Astrocyte (in vitro differentiated cells and primary cell): ENCODE data around the gene NUDT16L1. TPM values are rescaled to one million over a fixed set of nuclear protein-coding genes. Genes with fewer than 3 reads are reported as not detected.

ENCODE experiments used
- DNase-seq: peaks from one replicate; pipeline ENCODE4 v3.0.0-alpha.2; 2010; ENCODE audit warnings: low read depth
- FAIRE-seq: peaks from 2 replicates; lab custom pipeline; 2011; peaks lifted over from hg19 to GRCh38; lab: Jason Lieb, UNC
- H2AFZ ChIP-seq: 2 replicates; pipeline ENCODE4 v1.6.0; 2012; ENCODE audit warnings: low read depth, low read length, inconsistent platforms
- H3K27ac ChIP-seq: 2 replicates; pipeline ENCODE4 v1.5.1; 2011; ENCODE audit warnings: low read depth, low read length, inconsistent platforms
- H3K27me3 ChIP-seq: 2 replicates; pipeline ENCODE4 v1.6.0; 2011; ENCODE audit warnings: low read length, inconsistent platforms; ENCODE audit not compliant: insufficient read depth
- H3K36me3 ChIP-seq: 2 replicates; pipeline ENCODE4 v1.5.1; 2011; ENCODE audit warnings: low read length, inconsistent platforms; ENCODE audit not compliant: insufficient read depth
- H3K4me1 ChIP-seq: 2 replicates; pipeline ENCODE4 v1.5.1; 2011; ENCODE audit warnings: low read length, inconsistent platforms; ENCODE audit not compliant: insufficient read depth
- H3K4me2 ChIP-seq: 2 replicates; pipeline ENCODE4 v1.6.0; 2012; ENCODE audit warnings: low read length, inconsistent platforms
- H3K4me3 ChIP-seq: 2 replicates; pipeline ENCODE4 v1.5.1; 2011; ENCODE audit warnings: low read depth, mild to moderate bottlenecking, low read length, inconsistent platforms; ENCODE audit not compliant: insufficient read depth
- H3K79me2 ChIP-seq: 2 replicates; pipeline ENCODE4 v1.6.0; 2012; ENCODE audit warnings: mild to moderate bottlenecking, low read length, inconsistent platforms; ENCODE audit not compliant: insufficient read depth
- H3K9ac ChIP-seq: 2 replicates; pipeline ENCODE4 v1.6.0; 2012; ENCODE audit warnings: mild to moderate bottlenecking, low read length, inconsistent platforms
- H3K9me3 ChIP-seq: 2 replicates; pipeline ENCODE4 v1.5.1; 2012; ENCODE audit warnings: low read depth, mild to moderate bottlenecking, low read length, inconsistent platforms; ENCODE audit not compliant: insufficient read depth
- H4K20me1 ChIP-seq: 2 replicates; pipeline ENCODE4 v1.6.0; 2012; ENCODE audit warnings: low read length, inconsistent platforms; ENCODE audit not compliant: insufficient read depth
- H3K27ac Mint-ChIP-seq: one replicate; pipeline ENCODE4 v1.8.0; 2021; ENCODE audit warnings: mild to moderate bottlenecking, mixed read lengths; ENCODE audit not compliant: unreplicated experiment
- H3K27me3 Mint-ChIP-seq: one replicate; pipeline ENCODE4 v1.8.0; 2021; ENCODE audit warnings: low read depth, mixed read lengths; ENCODE audit not compliant: unreplicated experiment
- H3K36me3 Mint-ChIP-seq: one replicate; pipeline ENCODE4 v1.8.0; 2021; ENCODE audit warnings: low read depth, mixed read lengths; ENCODE audit not compliant: unreplicated experiment
- H3K4me1 Mint-ChIP-seq: one replicate; pipeline ENCODE4 v1.8.0; 2021; ENCODE audit warnings: low read depth, mixed read lengths; ENCODE audit not compliant: unreplicated experiment
- H3K4me3 Mint-ChIP-seq: one replicate; pipeline ENCODE4 v1.8.0; 2021; ENCODE audit warnings: mild to moderate bottlenecking, moderate library complexity, mixed read lengths; ENCODE audit not compliant: unreplicated experiment
- H3K9me3 Mint-ChIP-seq: one replicate; pipeline ENCODE4 v1.8.0; 2021; ENCODE audit warnings: mild to moderate bottlenecking, mixed read lengths; ENCODE audit not compliant: unreplicated experiment
- EZH2 ChIP-seq: IDR thresholded peaks from 2 replicates; pipeline ENCODE4 v1.6.1; 2012; ENCODE audit warnings: mild to moderate bottlenecking, low read length, inconsistent platforms; ENCODE audit not compliant: insufficient read depth
- total RNA-seq: library from RNA; stranded (reverse); gene quantifications from 2 replicates; pipeline ENCODE4 v1.2.1, GENCODE V29; 2021
- TF ChIP-seq, protein P1 (sequence below): IDR thresholded peaks from 2 replicates; pipeline ENCODE4 v1.5.1; 2011; ENCODE audit warnings: low read depth, mild to moderate bottlenecking, inconsistent platforms, low read length, moderate library complexity; ENCODE audit not compliant: insufficient read depth

Gene NUDT16L1
- total RNA-seq, 1 donor from 2014 or later: 42.2 TPM

DNA sequence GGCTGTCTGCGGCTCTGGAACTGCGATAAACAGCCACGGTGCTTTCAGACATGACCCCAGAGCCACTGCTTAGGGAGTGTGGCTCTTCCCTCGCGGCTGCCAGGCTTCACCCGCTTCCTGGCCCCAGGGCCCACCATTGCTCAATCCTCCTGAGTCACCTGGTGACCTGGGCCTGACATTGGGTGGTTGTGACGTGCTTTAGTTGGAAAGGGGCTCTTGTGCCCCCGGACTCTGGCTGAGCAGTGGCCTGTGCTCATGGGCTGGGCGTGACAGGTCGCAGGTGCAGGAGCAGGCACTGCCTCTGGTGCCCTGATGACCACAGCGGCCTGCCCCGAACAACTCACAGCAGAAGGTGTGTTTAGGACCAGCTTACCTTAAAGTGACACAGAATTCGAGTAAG, 8.6 kb upstream of the NUDT16L1 start:
- no peak overlapping the region for H3K27ac Mint-ChIP-seq
- no peaks in the 10 kb centered on the region for H3K79me2 ChIP-seq
- H3K27me3 ChIP-seq: no peaks in the 10 kb centered on the region
- no peaks in the 10 kb centered on the region for H3K4me1 ChIP-seq
- no peaks in the 10 kb centered on the region for H3K9me3 Mint-ChIP-seq
- no peaks in the 10 kb centered on the region for H3K36me3 ChIP-seq
- H4K20me1 ChIP-seq: peaks cover 30% of the 10 kb centered on the region
- H3K4me2 ChIP-seq: no peak overlapping the region
- H3K9ac ChIP-seq: no peak overlapping the region
- DNase-seq (no peak), FAIRE-seq (no peak)
- no peaks in the 10 kb centered on the region for H3K4me1 Mint-ChIP-seq
- H3K9me3 ChIP-seq: no peaks in the 10 kb centered on the region
- no peak for TF ChIP-seq EZH2
- TF ChIP-seq, protein P1, sequence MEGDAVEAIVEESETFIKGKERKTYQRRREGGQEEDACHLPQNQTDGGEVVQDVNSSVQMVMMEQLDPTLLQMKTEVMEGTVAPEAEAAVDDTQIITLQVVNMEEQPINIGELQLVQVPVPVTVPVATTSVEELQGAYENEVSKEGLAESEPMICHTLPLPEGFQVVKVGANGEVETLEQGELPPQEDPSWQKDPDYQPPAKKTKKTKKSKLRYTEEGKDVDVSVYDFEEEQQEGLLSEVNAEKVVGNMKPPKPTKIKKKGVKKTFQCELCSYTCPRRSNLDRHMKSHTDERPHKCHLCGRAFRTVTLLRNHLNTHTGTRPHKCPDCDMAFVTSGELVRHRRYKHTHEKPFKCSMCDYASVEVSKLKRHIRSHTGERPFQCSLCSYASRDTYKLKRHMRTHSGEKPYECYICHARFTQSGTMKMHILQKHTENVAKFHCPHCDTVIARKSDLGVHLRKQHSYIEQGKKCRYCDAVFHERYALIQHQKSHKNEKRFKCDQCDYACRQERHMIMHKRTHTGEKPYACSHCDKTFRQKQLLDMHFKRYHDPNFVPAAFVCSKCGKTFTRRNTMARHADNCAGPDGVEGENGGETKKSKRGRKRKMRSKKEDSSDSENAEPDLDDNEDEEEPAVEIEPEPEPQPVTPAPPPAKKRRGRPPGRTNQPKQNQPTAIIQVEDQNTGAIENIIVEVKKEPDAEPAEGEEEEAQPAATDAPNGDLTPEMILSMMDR: no peak
- H3K36me3 Mint-ChIP-seq: peaks cover 5% of the 10 kb centered on the region
- no peak overlapping the region for H3K27ac ChIP-seq
- H3K4me3 Mint-ChIP-seq: no peak overlapping the region
- no peak overlapping the region for H2AFZ ChIP-seq
- no peak overlapping the region for H3K4me3 ChIP-seq
- H3K27me3 Mint-ChIP-seq: no peaks in the 10 kb centered on the region

DNA sequence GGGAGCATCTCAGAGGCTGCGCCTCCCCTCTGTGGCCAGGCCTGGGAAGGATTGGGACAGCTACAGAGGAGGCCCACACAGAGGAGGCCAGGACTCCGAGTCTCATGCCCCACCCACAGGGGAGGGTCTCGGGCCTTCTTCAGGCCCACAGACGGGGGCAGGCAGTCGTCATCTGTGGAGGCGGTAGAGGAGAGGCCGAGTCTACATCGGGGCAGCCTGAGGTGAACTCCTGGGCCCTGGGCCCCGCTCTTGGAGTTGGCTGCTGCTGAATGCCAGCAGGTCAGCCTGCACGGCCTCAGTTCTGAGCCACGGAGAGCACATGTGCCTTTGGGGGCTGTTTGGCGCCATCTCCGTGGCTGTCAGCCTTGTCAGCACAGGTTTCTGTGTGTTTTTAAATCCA, 8.1 kb upstream of the NUDT16L1 start:
- Histone ChIP-seq H3K36me3 (no peaks in the 10 kb centered on the region), H3K79me2 (no peaks in the 10 kb centered on the region), H4K20me1 (peaks cover 30% of the 10 kb centered on the region), H3K4me2 (no peak overlapping the region), H2AFZ (no peak overlapping the region), H3K27me3 (no peaks in the 10 kb centered on the region), H3K27ac (no peak overlapping the region), H3K9ac (no peak overlapping the region), H3K9me3 (no peaks in the 10 kb centered on the region), H3K4me3 (no peak overlapping the region), H3K4me1 (no peaks in the 10 kb centered on the region)
- H3K27ac Mint-ChIP-seq: no peak overlapping the region
- no peaks in the 10 kb centered on the region for H3K27me3 Mint-ChIP-seq
- TF ChIP-seq EZH2: no peak
- TF ChIP-seq, protein P1: no peak
- peaks cover 5% of the 10 kb centered on the region for H3K36me3 Mint-ChIP-seq
- DNase-seq (no peak), FAIRE-seq (no peak)
- no peak overlapping the region for H3K4me3 Mint-ChIP-seq
- no peaks in the 10 kb centered on the region for H3K4me1 Mint-ChIP-seq
- H3K9me3 Mint-ChIP-seq: no peaks in the 10 kb centered on the region

DNA sequence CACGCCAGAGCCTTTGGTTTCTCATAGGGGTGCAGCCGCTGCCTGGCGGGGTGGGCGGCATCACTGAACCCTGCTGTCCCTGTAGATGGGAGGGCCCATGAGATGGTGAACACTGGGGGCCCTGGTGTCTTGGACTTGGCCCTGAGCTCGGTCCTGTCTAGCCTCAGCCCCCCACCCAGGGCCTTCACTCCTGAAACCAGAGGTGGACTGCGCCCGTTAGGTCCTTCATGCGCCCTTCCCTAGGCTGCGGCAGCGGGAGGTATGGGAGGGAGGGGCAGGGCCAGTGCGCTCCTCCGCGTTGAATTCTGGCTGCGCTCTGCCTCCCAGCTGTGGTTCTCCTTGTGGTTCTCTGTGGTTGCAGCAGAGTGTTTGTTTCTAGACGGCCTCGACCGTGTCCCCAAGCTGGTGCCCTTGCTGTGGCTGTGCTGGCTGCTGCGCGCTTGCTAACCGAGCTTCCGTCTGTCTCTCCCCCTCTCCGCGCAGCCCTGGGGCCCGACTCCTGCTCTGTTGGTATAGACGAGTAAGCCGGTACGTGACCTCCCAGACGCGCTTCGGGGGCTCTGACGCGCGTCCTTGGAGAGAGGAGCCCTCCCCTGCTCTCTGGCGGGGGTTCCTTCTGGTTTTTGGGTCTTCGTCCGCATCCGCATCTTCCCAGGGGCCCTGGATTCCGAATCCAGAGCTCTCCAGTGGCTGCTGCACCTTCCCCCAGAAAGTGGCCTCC, 7.4 kb upstream of the NUDT16L1 start:
- Mint-ChIP-seq H3K4me1 (no peaks in the 10 kb centered on the region), H3K27me3 (no peaks in the 10 kb centered on the region), H3K36me3 (peaks cover 5% of the 10 kb centered on the region), H3K9me3 (no peaks in the 10 kb centered on the region), H3K27ac (no peak overlapping the region), H3K4me3 (no peak overlapping the region)
- no peak overlapping the region for H2AFZ ChIP-seq
- TF ChIP-seq, protein P1: no peak
- no peak for TF ChIP-seq EZH2
- no peak overlapping the region for H3K27ac ChIP-seq
- FAIRE-seq (no peak), DNase-seq (no peak)
- no peaks in the 10 kb centered on the region for H3K27me3 ChIP-seq
- no peaks in the 10 kb centered on the region for H3K9me3 ChIP-seq
- H3K79me2 ChIP-seq: no peaks in the 10 kb centered on the region
- H3K36me3 ChIP-seq: no peaks in the 10 kb centered on the region
- no peaks in the 10 kb centered on the region for H3K4me1 ChIP-seq
- no peak overlapping the region for H3K4me2 ChIP-seq
- no peak overlapping the region for H3K9ac ChIP-seq
- peaks cover 30% of the 10 kb centered on the region for H4K20me1 ChIP-seq
- no peak overlapping the region for H3K4me3 ChIP-seq
